ENCODE results near the gene TENM4. TPM values are rescaled to one million over a fixed set of nuclear protein-coding genes. Genes with fewer than 3 reads are reported as not detected.

TENM4 gene
- total RNA-seq, 1 donor from 2014 or later = 3.8 TPM

GRCh38 chr11:78689585-78690153 is 751.2 kb downstream of the TENM4 start:
- TF ChIP-seq, protein P1, sequence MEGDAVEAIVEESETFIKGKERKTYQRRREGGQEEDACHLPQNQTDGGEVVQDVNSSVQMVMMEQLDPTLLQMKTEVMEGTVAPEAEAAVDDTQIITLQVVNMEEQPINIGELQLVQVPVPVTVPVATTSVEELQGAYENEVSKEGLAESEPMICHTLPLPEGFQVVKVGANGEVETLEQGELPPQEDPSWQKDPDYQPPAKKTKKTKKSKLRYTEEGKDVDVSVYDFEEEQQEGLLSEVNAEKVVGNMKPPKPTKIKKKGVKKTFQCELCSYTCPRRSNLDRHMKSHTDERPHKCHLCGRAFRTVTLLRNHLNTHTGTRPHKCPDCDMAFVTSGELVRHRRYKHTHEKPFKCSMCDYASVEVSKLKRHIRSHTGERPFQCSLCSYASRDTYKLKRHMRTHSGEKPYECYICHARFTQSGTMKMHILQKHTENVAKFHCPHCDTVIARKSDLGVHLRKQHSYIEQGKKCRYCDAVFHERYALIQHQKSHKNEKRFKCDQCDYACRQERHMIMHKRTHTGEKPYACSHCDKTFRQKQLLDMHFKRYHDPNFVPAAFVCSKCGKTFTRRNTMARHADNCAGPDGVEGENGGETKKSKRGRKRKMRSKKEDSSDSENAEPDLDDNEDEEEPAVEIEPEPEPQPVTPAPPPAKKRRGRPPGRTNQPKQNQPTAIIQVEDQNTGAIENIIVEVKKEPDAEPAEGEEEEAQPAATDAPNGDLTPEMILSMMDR (IDR thresholded peaks at IDR 0.05) = no peak
- H3K27ac Mint-ChIP-seq (ENCODE audit: unreplicated experiment) = no peak overlapping the region
- H3K4me3 Mint-ChIP-seq (ENCODE audit: unreplicated experiment) = no peak overlapping the region
- H3K9me3 Mint-ChIP-seq (ENCODE audit: low read depth) = no peaks in the 10 kb centered on the region
- peaks cover 1% of the 10 kb centered on the region for H3K36me3 Mint-ChIP-seq (ENCODE audit: low read depth)
- H3K27me3 Mint-ChIP-seq (ENCODE audit: low read depth) = no peaks in the 10 kb centered on the region
- H3K4me1 Mint-ChIP-seq (ENCODE audit: low read depth) = peaks cover 25% of the 10 kb centered on the region
- DNase-seq (ENCODE audit: low spot score) = no peak

DNA sequence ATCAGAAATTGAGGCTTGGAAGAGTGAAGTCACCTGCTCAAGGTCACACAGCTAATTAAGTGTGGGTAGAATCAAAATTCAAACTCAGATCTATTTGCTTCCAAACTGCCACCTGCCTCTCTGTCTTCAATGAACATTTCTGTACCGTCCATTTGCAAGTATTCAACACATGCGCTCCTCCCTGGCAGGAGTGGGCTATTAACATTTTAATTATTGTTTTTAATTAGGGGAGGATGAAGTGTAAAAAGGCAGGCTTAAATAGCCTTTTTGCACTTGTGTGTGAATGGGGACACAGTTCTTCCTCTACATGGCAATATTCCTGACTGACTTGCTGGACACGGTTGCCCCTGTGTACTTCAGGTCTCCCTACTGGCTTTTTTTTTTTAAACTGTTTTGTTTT is 751.7 kb downstream of the TENM4 start:
- Mint-ChIP-seq H3K27ac (ENCODE audit: unreplicated experiment) (no peak overlapping the region), H3K4me3 (ENCODE audit: unreplicated experiment) (no peak overlapping the region), H3K9me3 (ENCODE audit: low read depth) (no peaks in the 10 kb centered on the region), H3K36me3 (ENCODE audit: low read depth) (peaks cover 1% of the 10 kb centered on the region), H3K27me3 (ENCODE audit: low read depth) (no peaks in the 10 kb centered on the region), H3K4me1 (ENCODE audit: low read depth) (peaks cover 19% of the 10 kb centered on the region)
- TF ChIP-seq, protein P1 (IDR thresholded peaks at IDR 0.05) = no peak
- no peak for DNase-seq (ENCODE audit: low spot score)

- H3K4me1 Mint-ChIP-seq (ENCODE audit: low read depth) = peaks cover 16% of the 10 kb centered on the region
Observed at GRCh38 chr11:78688460-78688859, 752.4 kb downstream of the TENM4 start.

GRCh38 chr11:78685156-78685555 is 755.7 kb downstream of the TENM4 start:
- TF ChIP-seq, protein P1 (IDR thresholded peaks at IDR 0.05) = no peak
- Mint-ChIP-seq H3K27me3 (ENCODE audit: low read depth) (no peaks in the 10 kb centered on the region), H3K27ac (ENCODE audit: unreplicated experiment) (no peak overlapping the region), H3K4me3 (ENCODE audit: unreplicated experiment) (no peak overlapping the region), H3K4me1 (ENCODE audit: low read depth) (peaks cover 4% of the 10 kb centered on the region), H3K9me3 (ENCODE audit: low read depth) (no peaks in the 10 kb centered on the region), H3K36me3 (ENCODE audit: low read depth) (peaks cover 1% of the 10 kb centered on the region)
- DNase-seq (ENCODE audit: low spot score) = no peak

More at GRCh38 chr11:78688460-78688859, 752.4 kb downstream of the TENM4 start:
- Mint-ChIP-seq H3K27me3 (ENCODE audit: low read depth) (no peaks in the 10 kb centered on the region), H3K27ac (ENCODE audit: unreplicated experiment) (no peak overlapping the region), H3K9me3 (ENCODE audit: low read depth) (no peaks in the 10 kb centered on the region), H3K4me3 (ENCODE audit: unreplicated experiment) (no peak overlapping the region), H3K36me3 (ENCODE audit: low read depth) (peaks cover 1% of the 10 kb centered on the region)
- TF ChIP-seq, protein P1 (IDR thresholded peaks at IDR 0.05) = no peak
- DNase-seq (ENCODE audit: low spot score) = no peak

- Mint-ChIP-seq H3K9me3 (ENCODE audit: low read depth) (no peaks in the 10 kb centered on the region), H3K4me3 (ENCODE audit: unreplicated experiment) (no peak overlapping the region), H3K4me1 (ENCODE audit: low read depth) (peaks cover 4% of the 10 kb centered on the region), H3K27ac (ENCODE audit: unreplicated experiment) (no peak overlapping the region), H3K36me3 (ENCODE audit: low read depth) (peaks cover 1% of the 10 kb centered on the region), H3K27me3 (ENCODE audit: low read depth) (no peaks in the 10 kb centered on the region)
- TF ChIP-seq, protein P1 (IDR thresholded peaks at IDR 0.05) = no peak
- DNase-seq (ENCODE audit: low spot score) = no peak
Observed at GRCh38 chr11:78684377-78684776, 756.5 kb downstream of the TENM4 start.

Measured in chondrocyte (in vitro differentiated cells).